Panc1 (cell line): ENCODE measurements around the gene MT4. TPM values are rescaled to one million over a fixed set of nuclear protein-coding genes. Genes with fewer than 3 reads are reported as not detected.

Source experiments
- ATAC-seq: fragments of 200-7000 bp; cut with Tn5 transposase; 2 replicates; pipeline ENCODE4 v1.9.1; 2020; ENCODE audit warnings: mild to moderate bottlenecking, moderate library complexity
- BruUV-seq: library from RNA; stranded (reverse); fragments of 400-500 nt; replicated peaks from 2 replicates; lab custom pipeline; 2021; lab: Mats Ljungman, UMichigan
- CTCF ChIA-PET: fragments of 300-600 bp; sonication (Branson Sonifier 250); formaldehyde crosslinking; loops from one replicate; lab custom pipeline; 2022; ENCODE audit warnings: antibody characterized with exemption; lab: Charles Lee
- POLR2A ChIA-PET: fragments of 300-600 bp; sonication (Branson Sonifier 250); formaldehyde crosslinking; loops from one replicate; lab custom pipeline; 2022; ENCODE audit warnings: antibody characterized with exemption; lab: Charles Lee
- DNase-seq: peaks from one replicate; pipeline ENCODE4 v3.0.0-alpha.2; 2010; ENCODE audit warnings: low read depth, low spot score
- H3K27ac ChIP-seq: 2 replicates; pipeline ENCODE4 v1.5.1; 2011; ENCODE audit warnings: mild to moderate bottlenecking, low read length, inconsistent platforms
- H3K27me3 ChIP-seq: fragments of 200-500 bp; sonication (Bioruptor generic); 2 replicates; pipeline ENCODE4 v1.6.0; 2014; ENCODE audit warnings: low read length, inconsistent platforms; ENCODE audit not compliant: control insufficient read depth, insufficient read depth
- H3K36me3 ChIP-seq: fragments of 200-500 bp; sonication (Bioruptor generic); 2 replicates; pipeline ENCODE4 v1.5.1; 2014; ENCODE audit warnings: inconsistent platforms, mild to moderate bottlenecking, low read length, moderate library complexity; ENCODE audit not compliant: control insufficient read depth, insufficient read depth
- H3K4me1 ChIP-seq: 2 replicates; pipeline ENCODE4 v1.5.1; 2011; ENCODE audit warnings: inconsistent platforms, mild to moderate bottlenecking, low read length, moderate library complexity; ENCODE audit not compliant: control insufficient read depth, insufficient read depth
- H3K4me3 ChIP-seq, 2 experiments: 2 replicates each; pipeline ENCODE4 v1.5.1; 2011 to 2012; ENCODE audit warnings: low read depth in 2 of 2, low read length in 2 of 2, mild to moderate bottlenecking in 2 of 2, inconsistent platforms in 1 of 2, moderate library complexity in 1 of 2
- H3K9me3 ChIP-seq: fragments of 200-500 bp; sonication (Bioruptor generic); 2 replicates; pipeline ENCODE4 v1.5.1; 2014; ENCODE audit warnings: low read depth, mild to moderate bottlenecking, inconsistent platforms, low read length, moderate library complexity; ENCODE audit not compliant: control insufficient read depth, insufficient read depth
- POLR2AphosphoS5 ChIP-seq: IDR thresholded peaks from 2 replicates; pipeline ENCODE4 v1.6.1; 2012; ENCODE audit warnings: mild to moderate bottlenecking, low read depth, low read length, moderate library complexity
- SIN3A ChIP-seq: IDR thresholded peaks from 2 replicates; pipeline ENCODE4 v1.6.1; 2012; ENCODE audit warnings: low read depth, mild to moderate bottlenecking, low read length, moderate library complexity, borderline replicate concordance; ENCODE audit not compliant: insufficient read depth
- TCF7L2 ChIP-seq: IDR thresholded peaks from 2 replicates; pipeline ENCODE4 v1.6.1; 2011; ENCODE audit warnings: mild to moderate bottlenecking, low read depth, low read length, inconsistent platforms
- in situ Hi-C: cut with HindIII; loops from 2 replicates; pipeline ENCODE4 v1.10.0; 2016; ENCODE audit warnings: low sequenced_read_pairs, low pct_unique_long_range_greater_than_20kb
- intact Hi-C: fragments of 100-400 bp; cut with micrococcal nuclease; formaldehyde crosslinking; loops from one replicate; pipeline ENCODE4 v1.10.0; 2022; ENCODE audit not compliant: unreplicated experiment
- total RNA-seq: library from RNA; stranded (reverse); gene quantifications from one replicate; pipeline ENCODE4 v1.2.1, GENCODE V29; 2021; ENCODE audit not compliant: unreplicated experiment
- TF ChIP-seq, protein P1 (sequence below), 2 experiments: IDR thresholded peaks; 2 replicates each; pipeline ENCODE4 v1.6.1; 2011 to 2012; ENCODE audit warnings: low read depth in 2 of 2, control low read depth in 1 of 2, low read length in 1 of 2, mild to moderate bottlenecking in 1 of 2, moderate library complexity in 1 of 2; ENCODE audit not compliant: insufficient read depth in 1 of 2
- TF ChIP-seq, protein P2 (sequence below): fragments of 450-650 bp; IDR thresholded peaks from 2 replicates; pipeline ENCODE4 v1.5.1; 2017; ENCODE audit warnings: mild to moderate bottlenecking

The MT4 gene
- total RNA-seq, 1 experiment from 2014 or later, result not detected

DNA sequence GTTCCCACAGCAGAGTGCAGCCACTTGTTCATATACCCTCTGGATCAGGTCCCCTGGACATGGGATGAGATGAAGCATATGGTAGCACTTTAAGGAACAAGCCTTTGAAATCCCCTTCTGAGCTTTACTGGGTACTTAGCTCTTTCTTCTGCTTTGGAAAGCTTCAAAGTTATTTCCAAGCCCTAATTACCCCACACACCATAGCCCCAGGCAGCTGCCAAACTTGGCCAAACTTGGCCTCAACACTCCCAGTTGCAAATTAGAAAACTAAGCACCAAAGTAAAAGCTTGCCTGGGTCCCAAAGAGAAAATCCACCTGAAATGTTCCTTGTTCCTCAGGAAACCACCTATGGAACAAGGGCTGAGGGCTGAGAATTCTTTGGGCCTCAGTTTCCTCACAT lies 15.7 kb upstream of the MT4 start:
- CTCF ChIA-PET, result no interaction called here
- Histone ChIP-seq H3K27ac (no peak overlapping the region), H3K27me3 (no peaks in the 10 kb centered on the region), H3K36me3 (no peaks in the 10 kb centered on the region), H3K9me3 (no peaks in the 10 kb centered on the region), H3K4me1 (no peaks in the 10 kb centered on the region), H3K4me3 (no peak overlapping the region)
- POLR2A ChIA-PET, result no interaction called here
- ATAC-seq, result no peak
- in situ Hi-C loops (no loop called here), intact Hi-C loops (no loop called here)
- TF ChIP-seq, protein P1, sequence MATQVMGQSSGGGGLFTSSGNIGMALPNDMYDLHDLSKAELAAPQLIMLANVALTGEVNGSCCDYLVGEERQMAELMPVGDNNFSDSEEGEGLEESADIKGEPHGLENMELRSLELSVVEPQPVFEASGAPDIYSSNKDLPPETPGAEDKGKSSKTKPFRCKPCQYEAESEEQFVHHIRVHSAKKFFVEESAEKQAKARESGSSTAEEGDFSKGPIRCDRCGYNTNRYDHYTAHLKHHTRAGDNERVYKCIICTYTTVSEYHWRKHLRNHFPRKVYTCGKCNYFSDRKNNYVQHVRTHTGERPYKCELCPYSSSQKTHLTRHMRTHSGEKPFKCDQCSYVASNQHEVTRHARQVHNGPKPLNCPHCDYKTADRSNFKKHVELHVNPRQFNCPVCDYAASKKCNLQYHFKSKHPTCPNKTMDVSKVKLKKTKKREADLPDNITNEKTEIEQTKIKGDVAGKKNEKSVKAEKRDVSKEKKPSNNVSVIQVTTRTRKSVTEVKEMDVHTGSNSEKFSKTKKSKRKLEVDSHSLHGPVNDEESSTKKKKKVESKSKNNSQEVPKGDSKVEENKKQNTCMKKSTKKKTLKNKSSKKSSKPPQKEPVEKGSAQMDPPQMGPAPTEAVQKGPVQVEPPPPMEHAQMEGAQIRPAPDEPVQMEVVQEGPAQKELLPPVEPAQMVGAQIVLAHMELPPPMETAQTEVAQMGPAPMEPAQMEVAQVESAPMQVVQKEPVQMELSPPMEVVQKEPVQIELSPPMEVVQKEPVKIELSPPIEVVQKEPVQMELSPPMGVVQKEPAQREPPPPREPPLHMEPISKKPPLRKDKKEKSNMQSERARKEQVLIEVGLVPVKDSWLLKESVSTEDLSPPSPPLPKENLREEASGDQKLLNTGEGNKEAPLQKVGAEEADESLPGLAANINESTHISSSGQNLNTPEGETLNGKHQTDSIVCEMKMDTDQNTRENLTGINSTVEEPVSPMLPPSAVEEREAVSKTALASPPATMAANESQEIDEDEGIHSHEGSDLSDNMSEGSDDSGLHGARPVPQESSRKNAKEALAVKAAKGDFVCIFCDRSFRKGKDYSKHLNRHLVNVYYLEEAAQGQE (IDR thresholded peaks at IDR 0.05; ENCODE audit: insufficient read depth in 1 of 2, low read depth in 2 of 2, low read length in 1 of 2), result no peak
- TF ChIP-seq, protein P2, sequence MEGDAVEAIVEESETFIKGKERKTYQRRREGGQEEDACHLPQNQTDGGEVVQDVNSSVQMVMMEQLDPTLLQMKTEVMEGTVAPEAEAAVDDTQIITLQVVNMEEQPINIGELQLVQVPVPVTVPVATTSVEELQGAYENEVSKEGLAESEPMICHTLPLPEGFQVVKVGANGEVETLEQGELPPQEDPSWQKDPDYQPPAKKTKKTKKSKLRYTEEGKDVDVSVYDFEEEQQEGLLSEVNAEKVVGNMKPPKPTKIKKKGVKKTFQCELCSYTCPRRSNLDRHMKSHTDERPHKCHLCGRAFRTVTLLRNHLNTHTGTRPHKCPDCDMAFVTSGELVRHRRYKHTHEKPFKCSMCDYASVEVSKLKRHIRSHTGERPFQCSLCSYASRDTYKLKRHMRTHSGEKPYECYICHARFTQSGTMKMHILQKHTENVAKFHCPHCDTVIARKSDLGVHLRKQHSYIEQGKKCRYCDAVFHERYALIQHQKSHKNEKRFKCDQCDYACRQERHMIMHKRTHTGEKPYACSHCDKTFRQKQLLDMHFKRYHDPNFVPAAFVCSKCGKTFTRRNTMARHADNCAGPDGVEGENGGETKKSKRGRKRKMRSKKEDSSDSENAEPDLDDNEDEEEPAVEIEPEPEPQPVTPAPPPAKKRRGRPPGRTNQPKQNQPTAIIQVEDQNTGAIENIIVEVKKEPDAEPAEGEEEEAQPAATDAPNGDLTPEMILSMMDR, result no peak
- DNase-seq, result no peak
- BruUV-seq, result no TSS peak

DNA sequence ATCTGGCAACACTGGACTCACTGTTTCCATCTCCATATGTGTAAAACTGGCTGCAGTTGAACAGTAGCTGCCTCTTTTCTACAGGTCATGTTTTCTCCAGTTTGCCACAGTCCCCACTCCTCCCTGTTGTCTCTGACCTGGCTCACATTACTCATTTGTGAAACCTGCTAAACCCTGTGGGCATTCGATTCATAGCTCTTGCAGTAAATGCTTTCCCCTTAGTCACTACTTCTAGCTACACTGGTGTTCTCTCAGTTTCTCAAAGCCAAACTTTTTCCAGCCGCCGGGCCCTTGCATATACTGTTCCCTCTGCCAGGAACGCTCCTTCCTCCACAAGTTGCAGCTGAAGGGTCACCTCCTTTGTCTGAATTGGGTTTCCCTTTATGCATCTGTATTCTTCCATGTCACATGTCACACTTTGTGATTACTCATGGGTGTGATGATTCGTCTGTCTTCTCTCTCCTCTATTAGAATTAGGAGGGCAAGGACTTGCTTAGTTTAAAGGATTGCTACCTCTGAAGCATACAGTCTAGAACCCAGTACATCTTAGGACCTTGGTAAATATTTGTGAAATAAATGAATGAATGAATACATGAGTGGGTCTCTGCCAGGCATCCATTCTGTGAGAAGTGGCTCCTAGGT lies 15.0 kb upstream of the MT4 start:
- CTCF ChIA-PET, result no interaction called here
- in situ Hi-C loops, result no loop called here

More for the DNA sequence above, 15.0 kb upstream of the MT4 start:
- no peak for ATAC-seq
- no peak overlapping the region for H3K4me3 ChIP-seq
- no peaks in the 10 kb centered on the region for H3K9me3 ChIP-seq
- no peaks in the 10 kb centered on the region for H3K27me3 ChIP-seq
- TF ChIP-seq, protein P2, result no peak
- TF ChIP-seq, protein P1 (IDR thresholded peaks at IDR 0.05; ENCODE audit: insufficient read depth in 1 of 2, low read depth in 2 of 2, low read length in 1 of 2), result no peak
- TF ChIP-seq POLR2AphosphoS5, result no peak
- no peak for TF ChIP-seq SIN3A
- no peak for TF ChIP-seq TCF7L2
- H3K4me1 ChIP-seq, result no peaks in the 10 kb centered on the region
- intact Hi-C loops, result no loop called here
- H3K27ac ChIP-seq, result no peak overlapping the region
- no peaks in the 10 kb centered on the region for H3K36me3 ChIP-seq
- BruUV-seq, result no TSS peak
- POLR2A ChIA-PET, result no interaction called here
- no peak for DNase-seq
